GM18511 (cell line): Measurements from ENCODE around the gene RCE1.

Experiments
- ATAC-seq: cut with Tn5 transposase; IDR thresholded peaks from one replicate; pipeline ENCODE4 v1.9.1; 2021; ENCODE audit warnings: mild to moderate bottlenecking, moderate library complexity; ENCODE audit not compliant: unreplicated experiment

RCE1 gene

DNA sequence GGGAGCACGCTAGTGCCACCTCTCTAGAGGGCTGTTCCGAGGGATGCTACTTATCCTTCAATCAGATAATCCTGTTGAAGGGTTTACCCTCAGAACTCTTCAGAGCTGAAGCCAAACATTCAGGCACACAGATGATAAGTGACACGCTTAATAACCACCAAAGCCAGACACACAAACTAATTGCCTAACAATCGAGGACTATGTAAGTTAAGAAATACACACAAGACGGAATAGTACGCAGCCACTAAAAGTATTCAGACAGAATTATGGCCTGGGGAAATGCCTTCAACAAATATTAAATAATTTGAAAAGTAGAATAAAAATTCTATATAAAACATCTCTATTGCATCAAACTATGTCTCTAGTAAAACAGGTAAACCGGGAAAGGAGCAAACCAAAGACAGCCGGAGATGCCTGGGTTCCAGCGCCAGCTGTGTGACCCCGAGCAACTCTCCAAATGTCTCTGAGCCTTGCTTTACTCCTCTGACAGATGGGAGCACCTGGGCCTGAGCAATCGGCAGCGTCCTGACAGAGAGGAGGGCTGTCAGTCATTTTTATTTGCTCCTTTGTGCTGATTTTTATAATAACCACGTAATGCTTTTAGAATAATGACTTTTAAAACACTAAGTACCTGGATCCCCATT lies 25.0 kb downstream of the RCE1 start:
- ATAC-seq = no peak

DNA sequence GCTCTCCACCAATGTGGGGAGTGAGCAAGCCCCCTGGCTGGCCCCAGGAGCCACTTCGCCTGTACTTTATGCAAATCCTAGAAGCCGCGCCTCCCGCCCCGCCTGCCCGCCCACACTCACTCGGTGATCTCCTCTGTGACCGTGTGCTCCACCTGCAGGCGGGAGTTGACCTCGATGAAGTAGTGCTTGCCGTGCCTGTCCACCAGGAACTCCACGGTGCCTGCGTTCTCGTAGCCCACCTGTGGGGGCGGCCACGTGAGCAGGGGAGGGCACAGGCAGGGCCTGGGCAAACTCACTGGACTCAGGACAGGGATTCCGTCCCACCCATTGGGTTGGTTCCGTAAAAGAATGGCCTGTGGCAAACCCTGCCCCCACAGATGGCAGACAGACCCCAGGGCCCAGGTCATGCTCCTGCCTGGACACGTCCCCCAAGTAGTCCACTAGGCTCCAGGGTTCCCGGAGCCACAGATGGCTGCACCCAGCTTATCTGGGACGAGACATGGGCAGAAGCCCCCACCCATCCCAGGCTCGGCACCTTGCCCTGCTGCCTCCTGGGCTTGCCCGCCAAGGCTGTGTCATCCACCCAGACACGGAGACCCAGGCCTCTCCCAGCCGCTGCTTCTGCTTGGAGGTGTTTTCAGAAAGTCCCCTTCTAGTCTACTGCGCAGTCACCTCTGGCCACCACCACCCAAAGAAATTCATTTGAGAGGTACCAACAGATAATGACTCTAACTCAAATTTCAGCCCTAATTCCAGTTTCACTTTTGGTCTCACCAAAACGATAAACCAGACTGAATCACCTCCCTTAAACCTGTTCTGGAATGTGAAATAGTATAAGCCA lies 25.7 kb downstream of the RCE1 start:
- ATAC-seq = peak; percentile 85

DNA sequence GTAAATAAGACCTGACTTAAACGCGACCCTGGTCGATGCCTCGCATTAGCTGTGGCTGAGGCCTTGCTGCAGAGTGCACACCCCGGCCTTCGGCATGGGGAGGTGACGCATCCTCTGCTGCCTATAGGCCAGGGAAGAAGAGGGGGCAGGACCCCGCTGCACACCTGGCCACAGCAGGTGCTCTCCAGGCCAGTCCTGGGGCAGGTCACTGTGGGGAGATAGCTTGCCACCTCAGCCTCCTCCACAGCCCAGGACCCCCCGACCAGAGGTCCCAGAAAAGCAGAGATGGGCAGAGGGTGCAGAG lies 26.3 kb downstream of the RCE1 start:
- ATAC-seq = no peak

GRCh38 chr11:66870131-66870530 lies 26.9 kb downstream of the RCE1 start:
- ATAC-seq = no peak

GRCh38 chr11:66870616-66871520 lies 27.6 kb downstream of the RCE1 start:
- ATAC-seq = no peak

- no peak for ATAC-seq
Observed at GRCh38 chr11:66871521-66871901, 28.3 kb downstream of the RCE1 start.

DNA sequence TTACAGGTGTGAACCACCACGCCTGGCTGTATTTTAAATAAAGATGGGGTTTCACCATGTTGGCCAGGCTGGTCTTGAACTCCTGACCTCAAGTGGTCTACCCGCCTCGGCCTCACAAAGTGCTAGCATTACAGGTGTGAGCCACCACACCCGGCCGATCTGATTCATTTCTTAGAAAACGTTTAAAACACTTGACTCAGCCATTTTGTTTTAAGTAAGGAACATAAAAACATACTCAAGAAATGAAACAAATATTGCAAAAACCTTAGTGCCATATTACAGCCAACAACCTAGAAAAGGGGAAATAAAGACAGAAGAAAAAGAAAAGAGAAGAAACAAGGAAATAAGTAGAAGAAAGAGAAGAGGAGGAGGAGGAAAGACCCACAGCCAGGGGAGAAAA lies 31.0 kb downstream of the RCE1 start:
- ATAC-seq = no peak

DNA sequence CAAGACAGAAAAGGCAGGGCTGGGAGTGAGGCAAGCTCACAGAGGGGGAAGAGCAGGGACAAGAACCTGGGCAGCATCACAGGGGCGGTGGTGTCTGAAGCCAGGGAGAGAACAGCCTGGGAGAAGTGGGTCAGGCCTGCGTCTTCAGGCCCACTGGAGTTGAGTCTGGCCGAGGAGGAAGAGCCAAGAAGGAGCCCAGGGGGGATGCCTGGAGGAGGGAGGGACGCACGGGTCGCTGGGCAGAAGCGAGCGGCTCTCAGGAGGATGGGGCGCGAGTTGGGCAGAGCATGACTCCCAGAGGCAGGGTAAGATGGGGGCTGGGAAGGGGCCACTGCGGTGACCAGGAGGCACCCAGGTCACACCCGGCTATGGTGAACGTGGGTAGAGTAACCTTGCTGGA lies 32.1 kb downstream of the RCE1 start:
- ATAC-seq = no peak

GRCh38 chr11:66877588-66878385 lies 34.5 kb downstream of the RCE1 start:
- ATAC-seq = no peak

- ATAC-seq = no peak
Observed at GRCh38 chr11:66878474-66878873, 35.2 kb downstream of the RCE1 start.

DNA sequence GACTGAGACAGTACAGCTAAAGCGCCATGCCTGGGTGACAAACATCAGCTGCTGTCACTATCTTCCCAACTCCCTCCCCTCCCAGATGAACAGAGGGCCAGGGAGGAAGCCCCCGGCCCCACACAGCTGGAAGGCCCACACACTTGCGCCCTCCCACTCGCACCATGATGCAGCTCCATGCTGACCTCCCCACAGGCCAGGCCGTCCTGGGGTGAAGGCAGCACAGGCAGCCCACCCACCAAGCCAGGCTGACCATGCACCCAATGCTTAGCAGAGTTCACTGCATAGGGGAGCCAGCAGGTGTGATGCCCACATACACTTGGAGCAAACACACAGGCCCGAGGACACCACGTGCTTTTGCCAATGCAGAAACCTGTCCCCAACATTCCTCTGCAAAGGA lies 35.8 kb downstream of the RCE1 start:
- ATAC-seq = no peak

- no peak for ATAC-seq
Observed at GRCh38 chr11:66879583-66879982, 36.3 kb downstream of the RCE1 start.

DNA sequence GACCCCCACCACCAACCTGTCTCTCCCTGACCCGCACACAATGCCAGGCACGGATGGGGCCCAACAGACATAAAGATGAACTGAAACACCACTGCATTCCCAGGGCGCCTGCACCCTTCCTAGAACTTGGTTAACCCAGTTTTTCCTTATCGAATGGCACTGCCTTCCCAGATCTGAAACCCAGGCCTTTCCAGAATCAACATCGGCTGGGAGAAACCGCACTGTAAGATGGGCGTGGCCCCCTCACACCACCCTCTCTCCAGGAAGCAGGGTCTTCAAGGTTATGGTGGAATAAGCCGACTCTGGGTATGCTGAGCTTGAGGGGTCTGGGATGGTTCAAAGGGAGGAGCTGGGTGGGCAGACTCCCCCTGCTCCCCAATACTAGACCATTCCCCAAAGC lies 36.8 kb downstream of the RCE1 start:
- no peak for ATAC-seq

DNA sequence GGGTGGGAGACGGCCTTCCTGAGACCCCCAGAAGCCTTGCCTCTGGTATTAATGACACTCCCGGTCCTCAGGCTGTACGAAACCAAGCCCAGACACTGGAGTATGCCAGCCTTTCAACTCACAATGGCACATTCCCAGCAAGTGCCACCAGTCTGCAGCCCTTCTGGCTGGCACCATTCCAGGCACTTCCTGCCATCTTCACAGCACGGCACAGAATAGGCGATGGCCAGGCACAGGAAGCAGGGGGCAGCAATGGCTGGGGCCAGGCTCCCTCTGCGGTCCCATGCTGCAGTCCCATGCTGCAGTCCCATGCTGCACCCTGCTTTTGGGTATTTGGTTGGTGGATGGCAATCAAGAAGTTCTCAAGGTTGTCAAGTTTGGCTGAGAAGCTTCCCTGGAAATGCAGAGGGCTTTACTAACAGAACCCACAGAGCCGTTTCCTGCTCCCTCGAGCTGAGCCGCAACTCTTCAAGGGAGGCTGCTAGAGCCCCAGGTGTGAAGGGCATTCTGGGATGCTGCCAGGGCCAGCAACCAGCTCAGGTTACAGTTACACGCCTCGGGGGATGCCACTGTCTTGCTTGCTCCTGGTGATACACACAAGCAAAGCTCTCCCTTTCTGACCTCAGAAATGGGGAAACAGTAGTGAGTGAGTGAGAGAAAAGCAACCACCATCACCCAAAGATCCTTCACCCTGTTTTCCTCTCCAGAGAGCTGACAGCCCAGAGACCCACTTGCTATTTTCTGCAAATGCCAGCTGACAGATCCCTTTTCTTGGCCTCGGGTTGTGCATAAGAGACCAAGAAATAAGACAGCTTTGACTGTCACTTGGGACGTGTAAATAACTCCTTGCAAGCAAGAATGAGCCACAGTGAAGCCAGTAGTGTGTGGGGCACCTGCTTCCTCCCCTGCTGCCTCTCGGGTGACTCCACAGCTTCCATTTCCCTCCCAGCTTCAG lies 37.5 kb downstream of the RCE1 start:
- ATAC-seq = no peak

DNA sequence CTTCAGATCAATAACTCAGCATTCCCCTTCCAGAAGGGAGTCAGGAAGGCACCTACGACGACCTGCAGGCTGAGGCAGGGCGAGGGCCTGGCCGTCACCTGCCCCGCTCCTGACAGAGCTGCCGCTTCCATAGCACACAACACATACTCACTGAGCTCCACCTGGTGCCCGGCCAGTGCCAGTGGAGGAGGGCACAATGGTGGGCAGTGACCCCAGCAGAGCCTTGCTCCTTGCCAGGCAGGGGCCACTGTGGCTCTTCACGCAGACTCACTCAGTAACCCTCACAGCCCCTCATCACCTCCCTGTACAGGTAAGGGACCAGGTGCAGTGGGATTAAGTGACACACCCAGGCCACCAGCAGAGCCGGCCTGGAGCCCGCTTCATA lies 38.2 kb downstream of the RCE1 start:
- no peak for ATAC-seq

GRCh38 chr11:66881927-66882452 lies 38.7 kb downstream of the RCE1 start:
- ATAC-seq = no peak

DNA sequence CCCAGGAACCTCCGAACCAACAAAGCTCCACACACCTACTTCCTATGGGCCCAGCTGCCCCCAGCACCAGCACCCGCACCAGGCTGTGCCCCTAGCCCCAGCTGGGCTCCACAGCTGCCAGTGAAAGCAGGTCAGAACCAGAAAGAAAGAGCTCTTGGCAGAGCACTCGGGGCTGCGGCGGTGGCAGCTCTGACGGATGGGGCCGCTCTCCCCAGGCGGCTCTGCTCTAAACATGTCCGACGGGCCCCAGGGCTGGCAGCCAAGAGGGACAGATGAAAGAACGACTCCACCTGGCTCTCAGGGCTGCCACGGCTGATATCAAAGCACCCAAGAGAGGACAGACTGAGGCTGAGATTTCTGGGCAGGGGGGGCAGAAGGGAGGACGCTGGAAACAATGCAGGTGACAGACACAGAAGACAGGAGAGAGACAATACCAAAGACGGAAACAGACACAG lies 39.3 kb downstream of the RCE1 start:
- no peak for ATAC-seq

DNA sequence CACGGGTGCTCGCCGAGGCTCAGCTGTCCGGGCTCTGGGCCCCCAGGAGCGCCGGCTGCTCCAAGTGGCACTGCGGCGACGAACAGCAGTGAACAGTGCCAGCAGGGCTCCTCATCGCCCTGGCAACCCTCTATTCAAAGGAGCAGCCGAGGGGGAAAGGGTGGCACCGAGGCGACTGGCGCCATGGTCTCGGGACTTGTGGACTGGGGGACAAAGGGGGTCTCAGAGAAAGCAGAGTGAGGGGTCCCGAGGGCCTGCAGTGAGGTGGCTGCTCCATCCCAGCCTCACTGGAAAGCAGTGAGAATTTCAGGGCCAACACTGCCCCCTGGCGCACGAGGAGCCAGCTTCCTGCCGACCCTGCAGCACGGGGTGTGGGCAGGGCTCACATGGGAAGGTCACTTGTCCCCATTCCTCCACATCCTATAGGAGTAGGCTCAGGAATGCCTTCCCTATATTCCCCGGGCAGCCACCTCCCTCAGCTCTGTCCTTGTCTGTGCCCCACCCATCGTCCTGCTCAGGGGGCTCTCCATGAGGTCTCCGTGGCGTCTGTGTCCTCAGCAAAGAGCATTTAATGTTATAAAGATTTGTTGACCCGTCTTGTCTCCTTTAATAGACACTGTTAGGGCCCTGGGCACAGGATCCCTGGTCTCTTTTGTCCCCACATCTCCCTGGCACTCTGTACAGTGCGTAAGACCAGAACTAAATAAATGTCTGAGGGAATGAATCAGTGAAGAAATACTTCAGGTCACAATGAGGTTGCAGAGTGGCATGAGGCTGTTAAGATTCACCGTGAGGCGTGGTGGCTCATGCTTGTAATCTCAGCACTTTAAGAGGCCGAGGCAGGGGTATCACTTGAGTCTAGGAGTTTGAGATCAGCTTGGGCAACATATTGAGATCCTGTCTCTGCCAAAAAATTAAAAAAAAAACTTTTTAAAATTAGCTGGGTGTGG lies 40.0 kb downstream of the RCE1 start:
- ATAC-seq = no peak
